Muscle layer of colon (tissue), 2 donors: ENCODE results near the gene SPN.
"Not testable (repeated sequence)": the region's sequence is repeated elsewhere in the genome, so short reads cannot be mapped to it uniquely, and the experiment has no call there.

Experiments
- H3K27ac ChIP-seq: one replicate; pipeline ENCODE4 v1.7.0; 2013; ENCODE audit warnings: low read depth, mild to moderate bottlenecking, low read length, moderate library complexity
- H3K27me3 ChIP-seq, 2 donors: one replicate each; pipeline ENCODE4 v1.7.0; 2013; ENCODE audit warnings: low read length in 2 of 2, mild to moderate bottlenecking in 2 of 2; ENCODE audit not compliant: insufficient read depth in 2 of 2, control insufficient read depth in 1 of 2
- H3K36me3 ChIP-seq: one replicate; pipeline ENCODE4 v1.7.0; 2013; ENCODE audit warnings: mild to moderate bottlenecking, low read length; ENCODE audit not compliant: insufficient read depth
- H3K4me1 ChIP-seq: one replicate; pipeline ENCODE4 v1.7.0; 2013; ENCODE audit warnings: mild to moderate bottlenecking, low read length; ENCODE audit not compliant: insufficient read depth
- H3K4me3 ChIP-seq, 2 donors: one replicate each; pipeline ENCODE4 v1.7.0; 2013; ENCODE audit warnings: low read length in 2 of 2, low read depth in 1 of 2, mild to moderate bottlenecking in 1 of 2, moderate library complexity in 1 of 2
- H3K9ac ChIP-seq: one replicate; pipeline ENCODE4 v1.7.0; 2013; ENCODE audit warnings: low read length
- H3K9me3 ChIP-seq: one replicate; pipeline ENCODE4 v1.7.0; 2013; ENCODE audit warnings: mild to moderate bottlenecking, low read length
- donor health status: abdominal sarcoma.
- donor health status: Adenocarcinoma of cecum.

Gene SPN

DNA sequence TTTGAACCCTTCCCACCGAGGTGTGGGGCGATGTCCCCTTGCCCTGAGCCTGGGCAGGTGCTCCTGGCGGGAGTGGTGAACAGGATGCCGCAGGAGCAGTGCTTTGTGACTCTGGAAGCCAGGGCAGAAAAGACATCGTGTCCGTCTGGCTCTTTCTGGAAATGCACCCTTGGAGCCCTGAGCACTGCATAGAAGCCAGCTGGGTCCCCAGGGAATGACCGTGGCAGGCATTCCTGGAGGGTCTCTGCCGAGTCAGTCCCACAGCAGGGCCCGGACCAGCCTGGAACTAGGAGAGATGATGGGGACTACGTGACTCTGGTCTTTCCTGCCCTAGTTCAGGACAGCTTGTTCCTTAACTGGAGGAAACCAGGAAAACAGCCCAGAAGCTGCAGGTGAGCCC lies 33.7 kb upstream of the SPN start:
- H3K36me3 ChIP-seq, H3K4me1 ChIP-seq, H3K4me3 ChIP-seq, H3K27ac ChIP-seq, H3K9ac ChIP-seq, H3K9me3 ChIP-seq, H3K27me3 ChIP-seq: not testable (repeated sequence)

GRCh38 chr16:29631658-29632057 lies 31.4 kb upstream of the SPN start:
- H3K36me3 ChIP-seq, H3K4me3 ChIP-seq, H3K27me3 ChIP-seq, H3K4me1 ChIP-seq, H3K9ac ChIP-seq, H3K27ac ChIP-seq, H3K9me3 ChIP-seq: not testable (repeated sequence)

- H3K4me3 ChIP-seq, H3K27me3 ChIP-seq, H3K4me1 ChIP-seq, H3K36me3 ChIP-seq, H3K27ac ChIP-seq, H3K9ac ChIP-seq, H3K9me3 ChIP-seq: not testable (repeated sequence)
These were observed 27.1 kb upstream of the SPN start for GRCh38 chr16:29635902-29636301.

- H3K36me3 ChIP-seq, H3K27ac ChIP-seq, H3K27me3 ChIP-seq, H3K9ac ChIP-seq, H3K4me1 ChIP-seq, H3K4me3 ChIP-seq, H3K9me3 ChIP-seq: not testable (repeated sequence)
These were observed 26.7 kb upstream of the SPN start for GRCh38 chr16:29636368-29636767.

- not testable (repeated sequence) for H3K27me3 ChIP-seq, H3K9me3 ChIP-seq, H3K27ac ChIP-seq, H3K4me1 ChIP-seq, H3K36me3 ChIP-seq, H3K9ac ChIP-seq, H3K4me3 ChIP-seq
These were observed 24.3 kb upstream of the SPN start for GRCh38 chr16:29638751-29639150.

GRCh38 chr16:29641561-29641960 lies 21.5 kb upstream of the SPN start:
- no peaks in the 10 kb centered on the region for H3K36me3 ChIP-seq
- no peaks in the 10 kb centered on the region for H3K4me1 ChIP-seq
- H3K27me3 ChIP-seq: no peaks in the 10 kb centered on the region
- no peak overlapping the region for H3K4me3 ChIP-seq
- H3K27ac ChIP-seq: no peak overlapping the region
- no peaks in the 10 kb centered on the region for H3K9me3 ChIP-seq
- H3K9ac ChIP-seq: no peak overlapping the region

DNA sequence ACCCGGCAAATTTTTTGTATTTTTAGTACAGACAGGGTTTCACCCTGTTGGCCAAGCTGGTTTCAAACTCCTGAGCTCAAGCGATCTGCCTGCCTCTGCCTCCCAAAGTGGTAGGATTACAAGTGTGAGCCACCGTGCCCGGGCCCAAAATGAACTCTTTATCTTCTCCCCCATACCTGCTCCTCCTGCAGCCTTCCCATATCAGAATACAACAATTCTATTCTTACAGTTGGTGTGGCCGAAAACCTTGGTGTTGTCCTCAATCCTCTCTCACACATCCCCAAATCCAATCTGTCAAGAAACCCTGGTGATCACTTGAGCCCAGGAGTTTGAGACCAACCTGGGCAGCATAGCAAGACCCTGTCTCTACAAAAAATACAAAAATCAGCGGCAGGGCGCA lies 19.5 kb upstream of the SPN start:
- Histone ChIP-seq H3K9me3 (no peaks in the 10 kb centered on the region), H3K27me3 (no peaks in the 10 kb centered on the region), H3K36me3 (no peaks in the 10 kb centered on the region), H3K4me3 (no peak overlapping the region), H3K4me1 (no peaks in the 10 kb centered on the region), H3K27ac (no peak overlapping the region), H3K9ac (no peak overlapping the region)

GRCh38 chr16:29644338-29644857 lies 18.6 kb upstream of the SPN start:
- H3K9me3 ChIP-seq: no peaks in the 10 kb centered on the region
- no peak overlapping the region for H3K27ac ChIP-seq
- no peaks in the 10 kb centered on the region for H3K4me1 ChIP-seq
- no peak overlapping the region for H3K4me3 ChIP-seq
- no peaks in the 10 kb centered on the region for H3K27me3 ChIP-seq
- H3K9ac ChIP-seq: no peak overlapping the region
- H3K36me3 ChIP-seq: no peaks in the 10 kb centered on the region

GRCh38 chr16:29644973-29645693 lies 17.9 kb upstream of the SPN start:
- Histone ChIP-seq H3K4me1 (no peaks in the 10 kb centered on the region), H3K27me3 (no peaks in the 10 kb centered on the region), H3K9me3 (no peaks in the 10 kb centered on the region), H3K4me3 (no peak overlapping the region), H3K27ac (no peak overlapping the region), H3K36me3 (no peaks in the 10 kb centered on the region), H3K9ac (no peak overlapping the region)

DNA sequence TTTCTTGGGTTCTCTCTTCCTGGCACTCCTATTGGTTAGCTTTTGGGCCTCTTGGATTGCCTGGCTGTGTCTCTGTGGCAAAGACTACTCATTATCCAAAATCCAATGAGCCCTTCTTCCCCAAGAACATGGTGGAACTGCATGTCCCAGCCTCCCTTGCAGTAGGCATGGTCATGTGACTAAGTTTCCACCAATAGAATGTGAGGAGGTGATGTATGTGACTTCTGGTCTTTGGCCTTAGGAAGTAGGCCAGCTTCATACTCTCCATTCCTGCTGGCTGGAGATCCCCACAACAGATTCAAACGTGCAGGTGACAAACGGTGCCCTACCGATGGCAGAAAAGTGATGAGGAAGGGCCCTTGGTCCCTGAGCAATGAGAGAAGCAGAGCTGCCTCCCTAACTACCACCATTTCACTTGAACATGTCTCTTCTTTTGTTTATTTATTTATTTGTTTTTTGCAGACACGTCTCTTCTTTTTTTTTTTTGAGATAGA lies 17.3 kb upstream of the SPN start:
- Histone ChIP-seq H3K36me3 (no peaks in the 10 kb centered on the region), H3K9me3 (no peaks in the 10 kb centered on the region), H3K27ac (no peak overlapping the region), H3K9ac (no peak overlapping the region), H3K27me3 (no peaks in the 10 kb centered on the region), H3K4me1 (no peaks in the 10 kb centered on the region), H3K4me3 (no peak overlapping the region)

- H3K9me3 ChIP-seq: no peaks in the 10 kb centered on the region
- H3K4me3 ChIP-seq: no peak overlapping the region
- H3K4me1 ChIP-seq: no peaks in the 10 kb centered on the region
- no peak overlapping the region for H3K27ac ChIP-seq
- H3K36me3 ChIP-seq: no peaks in the 10 kb centered on the region
- H3K9ac ChIP-seq: no peak overlapping the region
- H3K27me3 ChIP-seq: no peaks in the 10 kb centered on the region
These were observed 16.1 kb upstream of the SPN start for GRCh38 chr16:29646947-29647346.
